ENCODE measurements around the gene PPIP5K2. TPM values are rescaled to one million over a fixed set of nuclear protein-coding genes. Genes with fewer than 3 reads are reported as not detected.

PPIP5K2 gene
- total and polyA plus RNA-seq, 12 donors: 16.1 to 86.5 (median 45.9) TPM

- Histone ChIP-seq H3K4me1 (replicated peaks in 1 of 2) (no peaks in the 10 kb centered on the region), H3K36me3 (replicated peaks in 1 of 2) (no peaks in the 10 kb centered on the region), H3K9me3 (replicated peaks in 1 of 3) (no peaks in the 10 kb centered on the region), H3K4me3 (no peak overlapping the region), H3K27me3 (no peaks in the 10 kb centered on the region), H3K27ac (no peak overlapping the region)
- TF ChIP-seq POLR2A (IDR thresholded peaks at IDR 0.05): no peak
- TF ChIP-seq, protein P1, sequence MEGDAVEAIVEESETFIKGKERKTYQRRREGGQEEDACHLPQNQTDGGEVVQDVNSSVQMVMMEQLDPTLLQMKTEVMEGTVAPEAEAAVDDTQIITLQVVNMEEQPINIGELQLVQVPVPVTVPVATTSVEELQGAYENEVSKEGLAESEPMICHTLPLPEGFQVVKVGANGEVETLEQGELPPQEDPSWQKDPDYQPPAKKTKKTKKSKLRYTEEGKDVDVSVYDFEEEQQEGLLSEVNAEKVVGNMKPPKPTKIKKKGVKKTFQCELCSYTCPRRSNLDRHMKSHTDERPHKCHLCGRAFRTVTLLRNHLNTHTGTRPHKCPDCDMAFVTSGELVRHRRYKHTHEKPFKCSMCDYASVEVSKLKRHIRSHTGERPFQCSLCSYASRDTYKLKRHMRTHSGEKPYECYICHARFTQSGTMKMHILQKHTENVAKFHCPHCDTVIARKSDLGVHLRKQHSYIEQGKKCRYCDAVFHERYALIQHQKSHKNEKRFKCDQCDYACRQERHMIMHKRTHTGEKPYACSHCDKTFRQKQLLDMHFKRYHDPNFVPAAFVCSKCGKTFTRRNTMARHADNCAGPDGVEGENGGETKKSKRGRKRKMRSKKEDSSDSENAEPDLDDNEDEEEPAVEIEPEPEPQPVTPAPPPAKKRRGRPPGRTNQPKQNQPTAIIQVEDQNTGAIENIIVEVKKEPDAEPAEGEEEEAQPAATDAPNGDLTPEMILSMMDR (IDR thresholded peaks at IDR 0.05): peak; percentile 49 to 80 (median 68)
- 49 to 63% (median 58%) methylated on average over 9 to 11 of the region's 11 CpGs for WGBS, 4 donors
- intact Hi-C loops (cut with DNase I): no loop called here
- peak; percentile 33 to 63 (median 52) for DNase-seq
These were observed 104.2 kb downstream of the PPIP5K2 start for GRCh38 chr5:103224118-103224893.

DNA sequence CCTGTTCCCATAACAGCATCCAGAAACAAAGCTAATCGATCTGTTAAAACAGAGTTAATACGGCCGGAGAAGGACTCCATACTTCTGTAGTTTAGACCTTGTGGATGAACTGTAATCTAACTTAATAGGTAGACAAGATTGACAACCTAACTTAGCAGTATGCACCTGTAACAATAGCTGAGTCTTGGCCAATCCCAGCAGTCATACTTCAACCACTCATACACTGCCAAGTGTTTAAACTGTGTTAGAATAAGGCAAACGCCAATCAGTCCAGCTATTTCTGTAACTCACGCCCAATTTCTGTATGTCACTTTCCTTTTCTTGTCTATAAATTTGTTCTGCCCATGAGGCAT lies 104.8 kb downstream of the PPIP5K2 start:
- WGBS, 4 donors: 77 to 90% (median 81%) methylated on average over 5 of the region's 5 CpGs
- H3K27me3 ChIP-seq: no peaks in the 10 kb centered on the region
- intact Hi-C loops (cut with DNase I): no loop called here

GRCh38 chr5:103228061-103228460 lies 108.0 kb downstream of the PPIP5K2 start:
- no peaks in the 10 kb centered on the region for H3K4me1 ChIP-seq (replicated peaks in 1 of 2)
- H3K27me3 ChIP-seq: no peaks in the 10 kb centered on the region
- H3K27ac ChIP-seq: no peak overlapping the region
- no peak for DNase-seq
- no peak overlapping the region for H3K4me3 ChIP-seq
- intact Hi-C loops (cut with DNase I): no loop called here
- no peaks in the 10 kb centered on the region for H3K9me3 ChIP-seq (replicated peaks in 1 of 3)
- WGBS, 4 donors: 75 to 89% (median 84%) methylated on average over 5 of the region's 5 CpGs
- TF ChIP-seq, protein P1 (IDR thresholded peaks at IDR 0.05): no peak
- no peak for TF ChIP-seq POLR2A (IDR thresholded peaks at IDR 0.05)
- no peaks in the 10 kb centered on the region for H3K36me3 ChIP-seq (replicated peaks in 1 of 2)

More for the DNA sequence above, 104.8 kb downstream of the PPIP5K2 start:
- Histone ChIP-seq H3K9me3 (replicated peaks in 1 of 3) (no peaks in the 10 kb centered on the region), H3K27ac (no peak overlapping the region), H3K36me3 (replicated peaks in 1 of 2) (no peaks in the 10 kb centered on the region), H3K4me3 (no peak overlapping the region), H3K4me1 (replicated peaks in 1 of 2) (no peaks in the 10 kb centered on the region)
- TF ChIP-seq POLR2A (IDR thresholded peaks at IDR 0.05): no peak
- TF ChIP-seq, protein P1 (IDR thresholded peaks at IDR 0.05): no peak
- no peak for DNase-seq

- 72 to 93% (median 77%) methylated on average over 1 of the region's 1 CpG for WGBS, 4 donors
- Histone ChIP-seq H3K36me3 (replicated peaks in 1 of 2) (no peaks in the 10 kb centered on the region), H3K27me3 (no peaks in the 10 kb centered on the region)
These were observed 108.5 kb downstream of the PPIP5K2 start for GRCh38 chr5:103228588-103228987.

More at GRCh38 chr5:103228588-103228987, 108.5 kb downstream of the PPIP5K2 start:
- Histone ChIP-seq H3K9me3 (replicated peaks in 1 of 3) (no peaks in the 10 kb centered on the region), H3K4me3 (no peak overlapping the region), H3K4me1 (replicated peaks in 1 of 2) (no peaks in the 10 kb centered on the region), H3K27ac (no peak overlapping the region)
- TF ChIP-seq, protein P1 (IDR thresholded peaks at IDR 0.05): no peak
- no peak for TF ChIP-seq POLR2A (IDR thresholded peaks at IDR 0.05)
- intact Hi-C loops (cut with DNase I): no loop called here
- DNase-seq: no peak
